NT2/D1 (cell line): ENCODE data around the gene ERC1.

Source experiments
- DNase-seq: peaks from one replicate; pipeline ENCODE4 v3.0.0-alpha.2; 2011; ENCODE audit warnings: low read depth, low spot score
- H3K27me3 ChIP-seq: 2 replicates; pipeline ENCODE4 v1.6.0; 2011; ENCODE audit warnings: mild to moderate bottlenecking; ENCODE audit not compliant: insufficient read length, insufficient read depth
- H3K36me3 ChIP-seq: 2 replicates; pipeline ENCODE4 v1.6.1; 2011; ENCODE audit warnings: mild to moderate bottlenecking, low read length, mixed read lengths; ENCODE audit not compliant: insufficient read depth, insufficient read length
- H3K4me1 ChIP-seq: 2 replicates; pipeline ENCODE4 v1.5.1; 2011; ENCODE audit not compliant: insufficient read depth, insufficient read length
- H3K4me3 ChIP-seq: 2 replicates; pipeline ENCODE4 v1.5.1; 2011; ENCODE audit warnings: low read depth; ENCODE audit not compliant: insufficient read length
- H3K9ac ChIP-seq: 2 replicates; pipeline ENCODE4 v1.6.0; 2011; ENCODE audit warnings: low read depth; ENCODE audit not compliant: insufficient read length
- H3K9me3 ChIP-seq: 2 replicates; pipeline ENCODE4 v1.5.1; 2011; ENCODE audit warnings: mild to moderate bottlenecking, low read length; ENCODE audit not compliant: insufficient read depth
- SUZ12 ChIP-seq: IDR thresholded peaks from 2 replicates; pipeline ENCODE4 v1.6.1; 2011; ENCODE audit not compliant: insufficient read length, insufficient read depth; ENCODE audit errors: extremely low read depth
- YY1 ChIP-seq: IDR thresholded peaks from 2 replicates; pipeline ENCODE4 v1.6.1; 2011; ENCODE audit not compliant: insufficient read length, insufficient read depth
- ZNF274 ChIP-seq: IDR thresholded peaks from 2 replicates; pipeline ENCODE4 v1.6.1; 2011; ENCODE audit warnings: mild to moderate bottlenecking, low read depth, low read length

The ERC1 gene

DNA sequence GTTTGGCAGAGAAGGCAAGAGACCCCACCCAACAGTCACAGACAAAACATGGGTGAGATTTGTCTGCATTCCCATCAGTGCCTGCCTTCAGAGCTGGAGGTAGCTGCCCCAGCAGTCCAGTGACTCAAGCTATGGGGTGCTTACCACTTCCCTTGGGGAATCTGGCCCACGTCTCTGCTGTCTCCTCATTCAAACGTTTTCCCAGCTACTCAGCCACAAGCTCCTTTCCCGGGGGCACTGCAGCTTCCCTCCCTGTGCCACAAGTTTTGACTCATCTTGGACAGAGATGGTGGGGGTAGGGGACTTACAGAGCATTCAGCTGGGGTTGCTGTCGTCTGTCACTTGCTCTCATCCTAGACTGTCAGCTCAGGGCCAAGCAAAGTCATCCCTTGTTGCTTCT, 536.8 kb downstream of the ERC1 start:
- H3K4me3 ChIP-seq, result no peak overlapping the region
- H3K9me3 ChIP-seq, result no peaks in the 10 kb centered on the region
- peaks cover 6% of the 10 kb centered on the region for H3K36me3 ChIP-seq
- no peak for TF ChIP-seq YY1
- TF ChIP-seq ZNF274, result no peak
- TF ChIP-seq SUZ12, result no peak
- peaks cover 38% of the 10 kb centered on the region for H3K4me1 ChIP-seq
- DNase-seq, result no peak
- no peak overlapping the region for H3K9ac ChIP-seq
- H3K27me3 ChIP-seq, result peaks cover 52% of the 10 kb centered on the region

DNA sequence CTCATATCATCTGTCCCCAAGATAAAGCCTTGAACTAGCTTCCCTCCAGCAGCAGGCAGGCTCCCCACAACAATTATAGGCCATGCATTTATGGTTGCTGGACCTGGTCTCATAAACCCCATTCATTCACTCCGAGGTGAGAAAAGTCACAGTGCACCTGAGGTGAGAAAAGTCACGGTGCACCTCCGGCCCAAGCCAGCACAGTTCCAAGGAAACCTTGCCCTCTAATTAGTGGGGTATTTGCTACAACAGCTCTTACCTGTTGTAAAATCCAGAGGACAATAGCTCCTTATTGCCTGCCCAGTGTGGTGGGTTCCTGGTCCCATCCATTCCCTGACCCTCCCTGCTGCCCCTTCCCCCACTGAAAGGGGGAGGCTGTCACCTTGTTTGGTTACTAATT, 537.8 kb downstream of the ERC1 start:
- peaks cover 60% of the 10 kb centered on the region for H3K27me3 ChIP-seq

DNA sequence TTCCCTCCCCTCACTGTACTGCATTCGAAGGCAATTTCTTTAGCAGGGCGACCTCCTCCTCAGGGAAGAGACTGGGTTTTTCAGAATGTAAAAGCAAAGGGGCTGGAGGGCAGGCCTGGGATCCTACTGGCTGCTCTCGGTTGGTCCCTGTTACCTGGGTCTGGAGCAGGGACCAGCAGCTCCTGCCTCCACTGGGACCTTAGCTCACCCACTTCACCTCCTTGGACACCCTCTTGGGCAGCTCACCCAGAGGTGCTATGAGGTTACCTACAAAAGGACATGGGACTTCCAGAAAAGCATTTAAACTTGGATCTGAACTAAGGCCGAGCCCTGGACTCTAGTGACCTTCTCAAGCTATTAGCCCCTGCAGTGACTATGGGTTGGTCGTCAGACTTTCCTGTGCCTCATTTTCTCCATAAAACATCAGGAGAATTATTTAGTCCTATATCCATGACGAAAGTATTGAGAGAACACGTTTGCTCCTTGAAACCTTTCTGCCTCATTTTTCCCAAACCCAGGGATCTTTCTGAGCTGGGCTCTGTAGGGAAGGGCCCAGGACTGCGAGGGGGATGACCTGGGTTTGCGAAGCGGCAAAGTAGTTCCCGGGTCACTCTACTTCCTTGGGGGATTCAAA, 538.3 kb downstream of the ERC1 start:
- Histone ChIP-seq H3K27me3 (peaks cover 60% of the 10 kb centered on the region), H3K9ac (peak overlapping the region; percentile 69), H3K9me3 (no peaks in the 10 kb centered on the region), H3K4me1 (peaks cover 29% of the 10 kb centered on the region), H3K4me3 (peak overlapping the region; percentile 54), H3K36me3 (peaks cover 6% of the 10 kb centered on the region)
- TF ChIP-seq ZNF274 (no peak), SUZ12 (no peak), YY1 (no peak)
- no peak for DNase-seq

More for the DNA sequence above, 537.8 kb downstream of the ERC1 start:
- peaks cover 6% of the 10 kb centered on the region for H3K36me3 ChIP-seq
- H3K4me1 ChIP-seq, result peaks cover 34% of the 10 kb centered on the region
- DNase-seq, result no peak
- no peaks in the 10 kb centered on the region for H3K9me3 ChIP-seq
- no peak overlapping the region for H3K9ac ChIP-seq
- TF ChIP-seq ZNF274 (no peak), YY1 (no peak)
- no peak overlapping the region for H3K4me3 ChIP-seq

DNA sequence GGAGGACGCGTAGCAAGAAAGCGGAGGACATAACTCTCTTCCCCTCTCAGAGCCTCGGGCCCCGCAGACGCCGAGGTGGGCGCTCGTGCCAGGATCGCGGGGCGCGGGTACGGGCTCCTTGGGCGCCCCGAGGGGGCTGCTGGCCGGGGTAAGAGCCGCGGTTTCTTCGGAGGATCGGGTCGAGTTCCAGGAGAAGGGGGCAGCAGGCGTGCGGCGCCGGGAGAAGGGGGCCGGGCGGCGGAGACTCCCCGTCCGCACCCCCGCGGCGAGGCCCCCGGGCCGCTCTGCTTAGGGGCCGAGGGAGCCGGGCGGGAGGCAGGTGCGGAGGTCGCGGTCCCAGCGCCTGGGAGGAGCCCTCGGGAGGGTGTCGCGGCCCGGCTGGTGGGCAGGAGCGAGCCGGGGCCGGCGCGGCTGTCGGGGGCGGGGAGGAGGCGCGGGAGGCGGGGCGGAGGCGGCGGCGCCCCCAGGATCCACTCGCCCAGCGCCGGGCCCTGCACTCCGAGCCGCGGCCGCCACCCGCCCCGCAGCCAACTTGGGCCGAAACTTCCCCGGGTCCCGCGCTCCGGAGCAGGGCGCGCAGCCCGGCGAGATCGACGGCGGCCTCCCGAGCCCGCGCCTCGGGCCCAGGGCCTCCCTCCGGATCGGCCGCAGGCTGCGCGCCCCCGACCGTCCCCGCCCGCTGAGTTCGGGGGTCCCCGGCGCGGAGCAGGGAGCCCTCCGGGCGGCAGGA, 539.0 kb downstream of the ERC1 start:
- peaks cover 6% of the 10 kb centered on the region for H3K36me3 ChIP-seq
- peak; percentile 87 for TF ChIP-seq SUZ12
- no peak for TF ChIP-seq ZNF274
- peak overlapping the region; percentile 75 for H3K9ac ChIP-seq
- H3K9me3 ChIP-seq, result no peaks in the 10 kb centered on the region
- peaks cover 29% of the 10 kb centered on the region for H3K4me1 ChIP-seq
- peaks cover 60% of the 10 kb centered on the region for H3K27me3 ChIP-seq
- no peak for DNase-seq
- H3K4me3 ChIP-seq, result peak overlapping the region; percentile 54

DNA sequence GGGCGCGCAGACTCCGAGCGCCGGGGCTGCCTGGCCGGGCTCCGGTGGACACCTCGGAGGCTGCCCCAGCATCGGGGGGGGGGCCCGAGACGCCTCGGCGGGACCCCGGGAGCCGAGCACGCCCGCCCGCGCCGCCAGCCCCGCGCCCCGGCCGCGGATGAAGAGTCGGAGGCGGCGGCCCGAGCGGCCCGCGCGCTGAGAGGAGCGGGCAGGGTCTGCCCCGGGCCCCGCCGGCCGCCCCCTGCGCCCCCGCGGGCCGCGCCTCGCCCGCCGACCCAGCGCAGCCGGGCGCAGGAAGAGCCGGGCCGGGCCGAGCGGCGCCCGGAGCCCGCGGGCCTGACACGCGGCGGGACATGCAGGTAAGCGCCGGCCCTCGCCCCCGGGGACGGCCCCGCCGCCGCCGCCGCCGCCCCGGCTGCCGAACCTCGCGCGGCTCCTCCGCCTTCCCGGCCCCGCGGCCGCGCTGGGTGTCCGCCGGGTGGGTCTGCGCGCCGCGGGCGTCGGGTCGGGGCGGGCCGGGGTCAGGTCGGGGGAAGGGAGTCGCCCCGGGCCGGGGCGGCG, 539.6 kb downstream of the ERC1 start:
- TF ChIP-seq YY1, result no peak
- TF ChIP-seq SUZ12, result no peak
- TF ChIP-seq ZNF274, result no peak
- H3K27me3 ChIP-seq, result peaks cover 60% of the 10 kb centered on the region
- no peak for DNase-seq
- H3K36me3 ChIP-seq, result peaks cover 6% of the 10 kb centered on the region
- no peaks in the 10 kb centered on the region for H3K9me3 ChIP-seq
- peak overlapping the region; percentile 75 for H3K9ac ChIP-seq
- peaks cover 29% of the 10 kb centered on the region for H3K4me1 ChIP-seq
- H3K4me3 ChIP-seq, result peak overlapping the region; percentile 54

DNA sequence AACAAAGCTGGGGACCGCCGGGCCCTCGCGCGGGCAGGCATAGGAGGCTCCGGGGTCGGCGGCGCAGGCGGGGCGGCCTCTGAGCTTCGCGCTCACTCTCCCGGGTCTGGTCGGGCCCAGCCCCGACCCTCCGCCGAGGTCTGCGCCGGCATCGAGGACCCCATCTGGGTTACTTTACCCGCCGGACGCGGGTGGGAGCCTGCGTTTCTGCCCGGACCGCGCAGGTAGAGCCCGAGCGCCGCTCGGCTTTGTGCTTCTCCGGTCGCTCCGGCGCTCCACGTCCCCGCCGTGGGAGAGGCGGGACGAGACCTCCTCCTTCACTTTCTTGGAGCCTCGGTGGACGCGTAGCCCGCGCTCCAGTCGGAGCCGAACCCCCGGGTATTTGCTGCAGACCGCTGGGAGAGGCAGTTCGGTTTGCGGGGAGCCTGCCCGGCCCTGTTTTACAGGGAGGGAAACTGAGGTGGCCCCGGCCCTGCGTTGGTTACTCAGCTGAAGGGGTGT, 540.2 kb downstream of the ERC1 start:
- Histone ChIP-seq H3K4me3 (peak overlapping the region; percentile 54), H3K9me3 (no peaks in the 10 kb centered on the region), H3K4me1 (peaks cover 29% of the 10 kb centered on the region), H3K9ac (peak overlapping the region; percentile 75), H3K27me3 (peaks cover 63% of the 10 kb centered on the region), H3K36me3 (peaks cover 6% of the 10 kb centered on the region)
- DNase-seq, result no peak
- TF ChIP-seq ZNF274 (no peak), YY1 (no peak), SUZ12 (peak; percentile 69)
